ENCODE results near the gene TSPAN9.

TSPAN9 gene

DNA sequence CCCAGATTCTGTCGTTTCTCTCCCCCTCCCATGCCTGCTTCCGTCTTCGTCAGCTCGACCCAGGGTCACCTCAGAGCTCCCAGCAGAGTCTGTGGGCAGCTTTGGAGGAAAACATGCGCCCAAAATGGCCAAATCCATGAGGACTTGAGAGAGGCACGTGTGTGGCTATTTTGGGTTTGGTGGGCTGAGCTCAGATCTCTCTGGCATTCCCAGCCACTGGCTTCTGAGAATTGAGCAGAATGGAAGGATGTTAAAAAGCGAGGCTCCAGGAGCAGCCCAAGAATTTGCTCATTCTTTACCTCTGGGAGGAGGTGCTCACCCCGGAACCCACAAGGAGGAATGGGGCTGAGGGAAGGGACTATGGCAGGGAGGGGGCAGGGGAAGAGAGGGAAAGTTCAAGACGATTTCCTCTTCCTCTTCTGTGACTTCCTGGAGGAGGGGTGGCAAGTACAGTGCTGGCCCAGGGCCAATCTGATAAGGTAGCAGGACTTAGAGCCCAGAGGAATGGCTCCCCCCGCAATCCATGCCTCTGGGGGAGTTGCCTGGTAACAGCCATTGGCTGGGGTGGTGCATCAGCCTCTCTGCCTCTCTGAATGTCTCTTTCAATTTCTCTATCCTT lies 20.1 kb downstream of the TSPAN9 start:
- Mint-ChIP-seq H3K4me3 (no peak overlapping the region), H3K4me1 (ENCODE audit: low read depth) (peaks cover 8% of the 10 kb centered on the region), H3K36me3 (peaks cover 6% of the 10 kb centered on the region), H3K27ac (no peak overlapping the region), H3K27me3 (peaks cover 3% of the 10 kb centered on the region), H3K9me3 (ENCODE audit: low read depth) (peaks cover 18% of the 10 kb centered on the region)

DNA sequence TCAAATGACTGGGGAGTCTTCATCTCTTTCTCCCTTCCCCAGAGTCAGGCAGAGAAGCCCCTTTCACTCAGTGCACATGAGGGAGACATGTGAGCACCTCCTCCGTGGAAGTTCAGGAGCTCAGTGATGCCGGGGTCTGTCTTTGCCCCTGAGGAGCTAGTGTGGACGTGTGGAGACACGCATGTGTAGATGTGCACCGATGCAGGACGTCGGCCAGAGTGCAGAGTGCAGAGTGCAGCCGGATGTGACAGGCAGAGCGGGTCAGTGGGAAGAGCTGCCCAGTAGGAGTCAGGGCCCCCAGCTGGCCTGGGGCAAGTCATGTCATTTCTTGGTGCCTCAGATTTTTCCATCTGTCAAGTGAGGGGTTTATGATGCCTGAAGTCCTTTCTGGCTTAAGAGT lies 20.7 kb downstream of the TSPAN9 start:
- Mint-ChIP-seq H3K4me1 (ENCODE audit: low read depth) (peaks cover 8% of the 10 kb centered on the region), H3K27ac (no peak overlapping the region), H3K27me3 (peaks cover 3% of the 10 kb centered on the region), H3K36me3 (peaks cover 6% of the 10 kb centered on the region), H3K4me3 (no peak overlapping the region), H3K9me3 (ENCODE audit: low read depth) (peaks cover 18% of the 10 kb centered on the region)

DNA sequence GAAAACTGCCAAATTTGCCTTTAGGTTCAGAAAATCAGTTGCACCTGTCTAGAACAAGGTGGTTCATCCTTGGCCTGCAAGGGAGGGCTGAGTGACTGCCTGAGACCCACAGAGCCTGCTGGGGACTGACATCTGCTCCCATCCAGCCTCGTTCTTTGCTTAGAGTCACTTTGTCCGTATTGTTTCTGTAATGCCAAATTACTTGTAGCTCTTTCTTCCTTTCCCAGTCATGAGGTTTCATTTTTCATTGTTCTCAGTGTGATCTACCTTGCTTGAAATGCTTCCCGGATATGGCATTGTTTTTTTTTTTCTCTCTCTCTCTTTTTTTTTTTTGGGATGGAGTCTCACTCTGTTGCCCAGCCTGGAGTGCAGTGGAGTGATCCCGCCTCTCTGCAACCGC lies 21.3 kb downstream of the TSPAN9 start:
- Mint-ChIP-seq H3K9me3 (ENCODE audit: low read depth) (peaks cover 18% of the 10 kb centered on the region), H3K4me3 (no peak overlapping the region), H3K36me3 (peaks cover 6% of the 10 kb centered on the region), H3K27ac (no peak overlapping the region), H3K27me3 (peaks cover 3% of the 10 kb centered on the region), H3K4me1 (ENCODE audit: low read depth) (peaks cover 8% of the 10 kb centered on the region)

DNA sequence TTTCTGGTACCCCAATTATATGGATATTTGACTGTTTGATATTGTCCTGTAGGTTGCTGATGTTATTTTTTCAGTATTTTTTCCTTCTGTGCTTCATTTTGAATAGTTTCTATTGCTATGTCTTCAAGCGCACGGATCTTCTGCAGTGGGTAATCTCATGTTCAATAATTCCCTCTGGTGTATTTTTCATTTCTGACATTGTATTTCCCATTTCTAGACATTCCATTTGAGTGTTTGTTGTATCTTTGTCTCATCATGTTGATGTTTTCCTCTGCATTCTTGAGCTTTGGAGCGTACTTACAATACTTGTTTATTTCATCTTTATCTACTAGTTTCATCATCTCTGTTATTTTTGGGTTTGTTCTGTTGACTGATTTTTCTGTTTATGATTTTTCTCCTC lies 22.0 kb downstream of the TSPAN9 start:
- Mint-ChIP-seq H3K36me3 (peaks cover 6% of the 10 kb centered on the region), H3K4me1 (ENCODE audit: low read depth) (peaks cover 8% of the 10 kb centered on the region), H3K9me3 (ENCODE audit: low read depth) (peaks cover 18% of the 10 kb centered on the region), H3K27me3 (peaks cover 3% of the 10 kb centered on the region), H3K27ac (no peak overlapping the region), H3K4me3 (no peak overlapping the region)

DNA sequence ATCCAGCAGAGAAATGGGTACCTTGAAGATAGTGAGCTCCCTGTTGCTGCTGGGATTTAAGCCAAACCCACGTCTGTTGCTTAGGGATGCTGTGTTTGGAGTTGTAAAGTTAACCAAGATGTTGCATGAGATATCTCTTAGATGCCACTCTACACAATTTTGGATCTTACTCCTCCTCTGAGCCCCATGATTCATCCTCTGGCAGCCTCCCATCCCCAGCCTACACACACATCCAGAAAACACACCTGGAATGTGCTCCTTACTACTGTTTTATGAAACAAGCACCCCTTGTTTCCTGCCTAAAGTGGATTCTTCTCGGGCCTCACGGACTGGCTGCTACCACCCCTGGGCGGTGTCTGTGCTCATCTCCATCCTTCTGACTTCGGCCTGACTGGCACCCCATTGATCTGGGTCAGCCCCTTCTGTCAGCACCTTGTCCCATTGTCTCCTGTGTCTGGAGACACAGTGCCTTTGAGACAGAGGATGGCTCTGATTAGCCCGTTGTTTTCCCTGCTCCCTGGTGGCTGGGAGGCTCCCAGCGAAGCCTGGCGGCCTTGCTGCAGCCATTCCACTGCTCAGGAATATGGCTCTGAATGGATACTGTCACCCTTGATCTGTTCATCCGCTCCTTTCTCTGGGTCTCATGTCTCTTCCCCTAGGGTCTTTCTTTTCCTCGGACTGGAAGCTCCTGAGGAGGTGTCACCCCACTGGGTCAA lies 24.3 kb downstream of the TSPAN9 start:
- peaks cover 13% of the 10 kb centered on the region for H3K9me3 Mint-ChIP-seq (ENCODE audit: low read depth)
- H3K4me1 Mint-ChIP-seq (ENCODE audit: low read depth) = peaks cover 8% of the 10 kb centered on the region
- H3K27ac Mint-ChIP-seq = no peak overlapping the region
- H3K4me3 Mint-ChIP-seq = no peak overlapping the region
- H3K27me3 Mint-ChIP-seq = peaks cover 6% of the 10 kb centered on the region
- peaks cover 3% of the 10 kb centered on the region for H3K36me3 Mint-ChIP-seq

DNA sequence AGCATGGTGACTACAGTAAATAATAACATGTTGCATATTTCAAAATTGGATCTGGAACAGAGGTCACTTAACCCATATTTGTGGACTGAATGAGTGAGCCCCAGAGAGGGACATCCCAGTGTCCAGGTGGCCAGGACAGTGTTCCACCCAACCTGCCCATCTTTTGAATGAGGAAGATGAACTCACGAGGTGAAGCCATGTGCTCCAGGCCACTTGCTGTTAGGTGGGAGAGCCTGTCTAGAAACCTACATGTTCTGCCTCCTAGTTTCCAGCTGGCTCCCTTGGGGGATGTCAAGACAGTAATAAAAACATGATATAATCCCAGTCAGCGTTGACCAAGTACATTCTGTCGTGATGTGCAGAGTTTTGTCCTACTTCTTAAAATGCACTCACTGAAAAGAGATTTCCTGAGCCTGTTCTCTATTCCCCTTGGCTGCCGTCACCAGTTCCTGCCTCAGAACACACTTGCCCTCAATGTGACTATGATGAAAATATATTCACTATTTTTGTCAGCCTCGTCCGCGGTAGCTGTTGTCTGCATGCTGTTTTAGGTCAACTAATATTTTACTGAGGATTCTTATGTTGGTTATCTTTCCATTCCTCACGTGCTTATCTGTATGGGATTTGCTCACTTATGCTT lies 25.7 kb downstream of the TSPAN9 start:
- Mint-ChIP-seq H3K36me3 (peaks cover 3% of the 10 kb centered on the region), H3K27ac (no peak overlapping the region), H3K27me3 (peaks cover 8% of the 10 kb centered on the region), H3K9me3 (ENCODE audit: low read depth) (peaks cover 13% of the 10 kb centered on the region), H3K4me3 (no peak overlapping the region), H3K4me1 (ENCODE audit: low read depth) (peaks cover 2% of the 10 kb centered on the region)

DNA sequence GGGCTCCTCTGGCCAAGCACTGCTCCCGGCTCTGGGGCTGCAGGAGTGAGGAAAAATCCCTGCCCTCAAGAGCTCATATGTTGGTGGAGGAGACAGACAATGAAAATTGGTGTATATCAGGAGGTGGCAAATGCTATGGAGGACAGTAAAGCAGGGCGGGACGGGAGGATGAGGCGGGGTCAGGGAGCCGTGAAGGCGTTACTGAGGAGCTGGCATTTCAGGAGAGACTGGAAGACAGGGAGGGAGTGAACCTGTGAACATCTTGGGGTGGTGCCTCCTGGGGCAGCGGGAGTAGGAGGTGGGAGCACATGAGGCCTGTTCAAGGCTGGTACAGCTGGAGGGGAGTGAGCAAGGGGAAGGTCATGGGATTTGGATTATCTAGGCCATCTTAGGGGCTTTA lies 26.6 kb downstream of the TSPAN9 start:
- peaks cover 3% of the 10 kb centered on the region for H3K36me3 Mint-ChIP-seq
- H3K27me3 Mint-ChIP-seq = peaks cover 9% of the 10 kb centered on the region
- H3K9me3 Mint-ChIP-seq (ENCODE audit: low read depth) = peaks cover 13% of the 10 kb centered on the region
- H3K4me3 Mint-ChIP-seq = no peak overlapping the region
- H3K4me1 Mint-ChIP-seq (ENCODE audit: low read depth) = no peaks in the 10 kb centered on the region
- H3K27ac Mint-ChIP-seq = no peak overlapping the region

DNA sequence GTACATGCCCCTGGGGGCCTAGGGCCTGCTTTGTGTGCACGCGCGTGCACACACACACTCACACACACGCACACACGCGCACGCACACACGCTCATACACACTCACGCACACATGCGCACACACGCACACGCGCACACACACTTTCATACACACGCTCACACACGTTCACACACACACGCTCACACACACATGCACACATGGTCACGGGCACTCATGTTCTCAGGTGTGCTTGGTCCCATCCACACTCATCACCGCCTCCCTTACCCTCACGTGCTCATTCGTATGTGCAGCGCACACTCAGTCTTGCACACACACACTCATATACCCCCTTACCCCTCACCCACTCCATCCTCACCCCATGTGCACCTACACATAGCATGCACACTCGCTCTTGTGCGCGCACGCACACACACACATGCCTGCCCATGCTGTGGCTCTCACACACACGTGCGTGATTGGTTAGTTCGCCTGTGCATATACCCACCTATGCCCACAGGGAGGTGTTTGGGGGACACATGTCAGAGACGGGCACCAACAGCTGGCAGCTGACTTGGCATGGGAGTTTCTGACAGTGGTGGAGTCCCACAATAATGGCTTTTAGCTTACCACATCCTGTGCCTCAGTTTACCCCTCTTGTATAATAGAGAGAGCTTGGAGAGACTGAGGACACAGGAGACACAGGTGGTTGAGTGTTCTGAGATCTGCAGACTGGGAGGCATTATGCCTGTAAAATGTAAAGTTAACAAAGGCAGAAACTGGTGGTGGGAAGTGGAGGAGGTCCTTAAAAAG lies 28.7 kb downstream of the TSPAN9 start:
- H3K4me3 Mint-ChIP-seq = no peak overlapping the region
- H3K27me3 Mint-ChIP-seq = peaks cover 6% of the 10 kb centered on the region
- no peaks in the 10 kb centered on the region for H3K9me3 Mint-ChIP-seq (ENCODE audit: low read depth)
- H3K36me3 Mint-ChIP-seq = no peaks in the 10 kb centered on the region
- H3K27ac Mint-ChIP-seq = no peak overlapping the region
- no peaks in the 10 kb centered on the region for H3K4me1 Mint-ChIP-seq (ENCODE audit: low read depth)

DNA sequence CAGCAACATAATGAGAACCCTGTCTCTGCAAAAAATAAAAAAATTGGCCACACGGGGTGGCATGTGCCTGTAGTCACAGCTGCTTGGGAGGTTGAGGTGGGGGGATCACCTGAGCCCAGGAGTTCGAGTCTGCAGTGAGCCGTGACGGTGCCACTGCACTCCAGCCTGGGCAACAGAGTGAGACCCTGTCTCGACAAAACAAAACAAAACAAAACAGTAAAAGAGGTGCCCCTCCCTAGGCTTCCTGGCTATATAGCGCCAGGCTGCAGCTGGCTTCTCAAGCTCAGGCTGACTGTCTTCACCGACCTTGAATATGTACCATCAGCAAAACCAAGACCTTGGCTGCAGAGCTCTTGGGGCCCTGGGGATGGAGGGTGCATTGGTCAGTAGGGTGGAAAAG lies 29.4 kb downstream of the TSPAN9 start:
- no peaks in the 10 kb centered on the region for H3K9me3 Mint-ChIP-seq (ENCODE audit: low read depth)
- H3K27me3 Mint-ChIP-seq = peaks cover 5% of the 10 kb centered on the region
- H3K27ac Mint-ChIP-seq = no peak overlapping the region
- no peak overlapping the region for H3K4me3 Mint-ChIP-seq
- no peaks in the 10 kb centered on the region for H3K4me1 Mint-ChIP-seq (ENCODE audit: low read depth)
- no peaks in the 10 kb centered on the region for H3K36me3 Mint-ChIP-seq

DNA sequence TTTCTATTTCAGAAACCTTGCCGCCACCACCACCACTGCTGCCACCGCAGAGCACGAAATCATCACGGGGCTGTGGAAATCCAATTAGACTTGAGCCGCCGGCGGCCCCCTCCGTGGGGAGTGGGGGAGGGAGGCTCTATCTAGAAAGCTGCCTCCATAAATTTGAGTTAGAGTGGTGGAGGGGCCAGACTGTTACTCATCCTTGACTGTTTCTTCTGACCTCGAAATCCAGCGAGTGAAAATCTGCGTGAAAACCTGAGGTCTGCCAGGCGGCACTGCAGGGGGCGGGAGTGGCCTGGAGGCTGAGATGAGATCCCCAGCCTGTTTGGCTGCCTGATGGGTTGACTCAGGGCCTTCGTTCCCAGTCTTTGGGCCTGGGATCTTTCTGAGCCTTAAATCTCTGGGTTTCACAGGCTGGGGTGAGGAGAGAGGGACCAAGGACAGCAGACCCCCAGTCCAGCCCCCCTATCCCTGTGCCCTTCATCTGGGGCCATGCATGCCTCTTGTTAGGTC lies 29.9 kb downstream of the TSPAN9 start:
- peaks cover 5% of the 10 kb centered on the region for H3K27me3 Mint-ChIP-seq
- H3K9me3 Mint-ChIP-seq (ENCODE audit: low read depth) = no peaks in the 10 kb centered on the region
- no peak overlapping the region for H3K4me3 Mint-ChIP-seq
- H3K4me1 Mint-ChIP-seq (ENCODE audit: low read depth) = no peaks in the 10 kb centered on the region
- H3K36me3 Mint-ChIP-seq = no peaks in the 10 kb centered on the region
- H3K27ac Mint-ChIP-seq = no peak overlapping the region

DNA sequence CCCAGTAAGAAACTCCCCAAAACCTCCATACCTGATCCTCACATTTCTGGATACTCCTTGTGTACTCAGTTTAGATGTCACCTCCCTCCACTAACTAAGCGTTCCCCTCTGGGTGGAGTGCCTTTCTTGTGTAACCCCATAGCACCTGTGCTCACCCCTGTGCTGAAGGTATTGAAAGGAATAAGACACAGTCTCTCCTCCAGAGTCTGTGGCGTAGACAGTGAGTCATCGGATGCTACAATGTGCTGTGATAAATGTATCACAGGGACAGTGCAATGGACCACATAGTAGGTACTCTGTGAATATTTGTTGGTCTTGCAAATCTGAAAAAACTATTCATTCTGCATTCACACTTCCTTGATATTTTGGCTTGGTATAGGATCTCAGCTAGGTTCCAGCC lies 30.8 kb downstream of the TSPAN9 start:
- peaks cover 5% of the 10 kb centered on the region for H3K27me3 Mint-ChIP-seq
- H3K36me3 Mint-ChIP-seq = no peaks in the 10 kb centered on the region
- H3K27ac Mint-ChIP-seq = no peak overlapping the region
- H3K4me3 Mint-ChIP-seq = no peak overlapping the region
- no peaks in the 10 kb centered on the region for H3K4me1 Mint-ChIP-seq (ENCODE audit: low read depth)
- no peaks in the 10 kb centered on the region for H3K9me3 Mint-ChIP-seq (ENCODE audit: low read depth)

DNA sequence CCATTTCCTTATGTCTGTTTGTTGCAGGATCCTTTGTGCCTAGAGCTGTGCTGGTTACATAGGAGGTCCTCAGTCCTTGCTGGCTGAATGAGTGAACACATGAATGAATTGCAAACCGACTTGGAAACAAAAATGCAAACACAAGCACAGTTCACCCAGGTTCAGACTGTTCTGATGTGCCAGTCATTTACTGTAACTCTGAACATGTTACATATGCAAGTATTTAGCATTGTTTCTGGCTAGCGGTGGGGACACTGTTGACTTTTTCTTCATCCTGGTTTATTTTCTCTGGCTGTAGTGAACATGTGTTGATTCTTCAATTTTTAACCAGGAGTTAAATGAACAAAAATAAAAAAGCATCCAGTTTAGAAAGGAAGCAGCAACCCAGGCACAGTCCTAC lies 33.4 kb downstream of the TSPAN9 start:
- no peaks in the 10 kb centered on the region for H3K36me3 Mint-ChIP-seq
- no peaks in the 10 kb centered on the region for H3K9me3 Mint-ChIP-seq (ENCODE audit: low read depth)
- no peaks in the 10 kb centered on the region for H3K4me1 Mint-ChIP-seq (ENCODE audit: low read depth)
- peaks cover 12% of the 10 kb centered on the region for H3K27me3 Mint-ChIP-seq
- no peak overlapping the region for H3K27ac Mint-ChIP-seq
- H3K4me3 Mint-ChIP-seq = no peak overlapping the region

DNA sequence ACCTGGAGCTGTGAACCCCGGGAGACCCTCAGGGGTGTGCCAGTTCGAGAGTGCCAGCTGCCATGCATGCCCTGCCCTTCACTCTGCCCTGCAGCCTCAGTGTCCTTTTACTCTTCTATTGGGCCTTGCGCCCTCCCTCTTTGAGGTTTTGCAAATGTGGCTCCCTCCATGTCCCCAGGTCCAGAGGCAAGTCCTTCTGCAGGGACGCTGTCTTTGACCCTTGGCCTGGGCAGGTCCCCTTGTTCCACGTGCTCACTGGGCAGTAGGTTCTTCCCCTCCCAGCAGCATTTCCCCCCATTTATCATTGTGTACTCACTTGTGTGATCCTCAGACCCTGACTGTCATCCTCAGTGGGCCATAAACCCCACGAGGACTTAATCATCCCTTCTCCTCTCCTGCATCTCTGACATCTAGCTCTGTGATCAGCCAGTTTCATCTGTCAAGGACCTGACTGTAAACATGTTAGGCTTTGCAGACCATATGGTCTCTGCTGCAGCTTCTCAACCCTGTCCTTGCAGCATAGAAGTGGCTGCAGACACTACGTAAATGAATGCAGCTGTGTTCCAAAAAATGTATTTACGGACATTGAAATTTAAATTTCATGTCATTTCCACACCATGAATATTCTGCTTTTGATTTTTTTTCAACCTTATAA lies 36.6 kb downstream of the TSPAN9 start:
- peaks cover 3% of the 10 kb centered on the region for H3K4me1 Mint-ChIP-seq (ENCODE audit: low read depth)
- no peaks in the 10 kb centered on the region for H3K9me3 Mint-ChIP-seq (ENCODE audit: low read depth)

DNA sequence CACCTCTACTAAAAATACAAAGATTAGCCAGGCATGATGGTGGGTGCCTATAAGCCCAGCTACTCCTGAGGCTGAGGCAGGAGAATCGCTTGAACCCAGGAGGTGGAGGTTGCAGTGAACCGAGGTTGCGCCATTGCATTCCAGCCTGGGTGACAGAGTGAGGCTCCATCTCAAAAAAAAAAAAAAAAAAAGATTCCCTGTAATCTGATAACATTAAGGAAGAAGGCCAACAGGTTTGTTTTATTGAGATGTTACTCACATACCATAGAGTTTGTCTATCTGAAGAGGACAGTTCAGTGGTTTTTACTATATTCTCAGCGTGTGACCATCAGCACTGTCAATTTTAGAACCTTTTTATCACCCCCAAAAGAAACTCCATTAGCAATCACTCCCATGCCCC lies 37.5 kb downstream of the TSPAN9 start:
- Mint-ChIP-seq H3K27ac (no peak overlapping the region), H3K36me3 (no peaks in the 10 kb centered on the region), H3K9me3 (ENCODE audit: low read depth) (no peaks in the 10 kb centered on the region), H3K27me3 (peaks cover 17% of the 10 kb centered on the region), H3K4me1 (ENCODE audit: low read depth) (peaks cover 9% of the 10 kb centered on the region), H3K4me3 (no peak overlapping the region)

More for the DNA sequence above, 36.6 kb downstream of the TSPAN9 start:
- Mint-ChIP-seq H3K27ac (peak overlapping the region; percentile 59), H3K4me3 (no peak overlapping the region), H3K36me3 (no peaks in the 10 kb centered on the region), H3K27me3 (peaks cover 17% of the 10 kb centered on the region)

All from activated naive CD8-positive, alpha-beta T cell (primary cell).